ENCODE measurements around the gene GORASP1.

The GORASP1 gene

GRCh38 chr3:39149498-39150147 lies 42.2 kb upstream of the GORASP1 start:
- Histone ChIP-seq H3K4ac (ENCODE audit: low read depth in 1 of 2, low read length in 2 of 2) (peak overlapping the region in 1 of 2 experiments; percentile 60), H2AFZ (ENCODE audit: low read depth, low read length) (no peak overlapping the region), H3K18ac (ENCODE audit: low read depth in 1 of 2, low read length in 2 of 2) (peak overlapping the region; percentile 61 to 78), H3K27me3 (ENCODE audit: control insufficient read depth in 1 of 2, insufficient read depth in 1 of 2, low read length in 2 of 2) (no peaks in the 10 kb centered on the region), H3K27ac (ENCODE audit: low read length, poor library complexity, severe bottlenecking) (peak overlapping the region; percentile 98), H3K9me3 (ENCODE audit: control insufficient read depth, low read length) (no peaks in the 10 kb centered on the region), H4K8ac (ENCODE audit: low read length) (peak overlapping the region; percentile 24), H3K36me3 (ENCODE audit: control insufficient read depth in 1 of 2, insufficient read depth in 2 of 2, low read depth in 1 of 2, low read length in 2 of 2) (peaks cover 15 to 18% of the 10 kb centered on the region in 2 experiments), H3K9ac (ENCODE audit: low read length) (no peak overlapping the region), H3K4me1 (ENCODE audit: control insufficient read depth, insufficient read depth, low read depth, low read length) (peaks cover 52% of the 10 kb centered on the region), H4K91ac (ENCODE audit: low read length) (peak overlapping the region; percentile 52), H3K79me1 (replicated peaks; ENCODE audit: low read length, poor library complexity, severe bottlenecking) (peaks cover 2% of the 10 kb centered on the region), H2BK120ac (ENCODE audit: low read depth, low read length) (peak overlapping the region; percentile 57), H3K14ac (ENCODE audit: low read length in 2 of 2) (peak overlapping the region in 1 of 2 experiments; percentile 44), H2BK15ac (ENCODE audit: low read depth, poor library complexity, severe bottlenecking) (peak overlapping the region; percentile 31), H2AK5ac (ENCODE audit: low read length, severe bottlenecking) (peak overlapping the region; percentile 66), H2BK12ac (ENCODE audit: low read length in 2 of 2) (peak overlapping the region; percentile 24 to 75), H2BK5ac (ENCODE audit: low read depth, low read length, poor library complexity, severe bottlenecking) (no peak overlapping the region), H3K4me3 (ENCODE audit: insufficient read depth in 1 of 2, low read depth in 1 of 2, low read length in 2 of 2) (no peak overlapping the region), H3K4me2 (ENCODE audit: low read length, poor library complexity, severe bottlenecking) (peak overlapping the region; percentile 20), H3K23ac (ENCODE audit: low read length in 2 of 2) (peak overlapping the region in 1 of 2 experiments; percentile 15)
- WGBS = 77% methylated on average over 3 of the region's 3 CpGs
- DNase-seq = no peak

- Histone ChIP-seq H3K4me2 (ENCODE audit: low read length, poor library complexity, severe bottlenecking) (no peak overlapping the region), H3K9me3 (ENCODE audit: control insufficient read depth, low read length) (no peaks in the 10 kb centered on the region), H3K4me3 (ENCODE audit: insufficient read depth in 1 of 2, low read depth in 1 of 2, low read length in 2 of 2) (no peak overlapping the region), H3K4ac (ENCODE audit: low read depth in 1 of 2, low read length in 2 of 2) (no peak overlapping the region), H3K14ac (ENCODE audit: low read length in 2 of 2) (no peak overlapping the region), H2BK120ac (ENCODE audit: low read depth, low read length) (no peak overlapping the region), H3K36me3 (ENCODE audit: control insufficient read depth in 1 of 2, insufficient read depth in 2 of 2, low read depth in 1 of 2, low read length in 2 of 2) (peaks cover 21 to 24% of the 10 kb centered on the region in 2 experiments), H4K91ac (ENCODE audit: low read length) (no peak overlapping the region), H3K27me3 (ENCODE audit: control insufficient read depth in 1 of 2, insufficient read depth in 1 of 2, low read length in 2 of 2) (no peaks in the 10 kb centered on the region), H3K23ac (ENCODE audit: low read length in 2 of 2) (no peak overlapping the region), H3K18ac (ENCODE audit: low read depth in 1 of 2, low read length in 2 of 2) (peak overlapping the region in 1 of 2 experiments; percentile 63), H3K9ac (ENCODE audit: low read length) (no peak overlapping the region), H3K79me1 (replicated peaks; ENCODE audit: low read length, poor library complexity, severe bottlenecking) (peaks cover 7% of the 10 kb centered on the region), H2AFZ (ENCODE audit: low read depth, low read length) (no peak overlapping the region), H3K27ac (ENCODE audit: low read length, poor library complexity, severe bottlenecking) (peak overlapping the region; percentile 98), H2AK5ac (ENCODE audit: low read length, severe bottlenecking) (peak overlapping the region; percentile 88), H2BK15ac (ENCODE audit: low read depth, poor library complexity, severe bottlenecking) (no peak overlapping the region), H2BK12ac (ENCODE audit: low read length in 2 of 2) (no peak overlapping the region), H4K8ac (ENCODE audit: low read length) (no peak overlapping the region), H3K4me1 (ENCODE audit: control insufficient read depth, insufficient read depth, low read depth, low read length) (peaks cover 49% of the 10 kb centered on the region), H2BK5ac (ENCODE audit: low read depth, low read length, poor library complexity, severe bottlenecking) (no peak overlapping the region)
- 65% methylated on average over 4 of the region's 4 CpGs for WGBS
- peak; percentile 68 for DNase-seq
Observed at GRCh38 chr3:39149059-39149455, 41.6 kb upstream of the GORASP1 start.

GRCh38 chr3:39148435-39149058 lies 41.1 kb upstream of the GORASP1 start:
- peak overlapping the region; percentile 98 for H3K27ac ChIP-seq (ENCODE audit: low read length, poor library complexity, severe bottlenecking)
- H3K4me1 ChIP-seq (ENCODE audit: control insufficient read depth, insufficient read depth, low read depth, low read length) = peaks cover 47% of the 10 kb centered on the region
- peak overlapping the region; percentile 23 to 92 for H2BK12ac ChIP-seq (ENCODE audit: low read length in 2 of 2)
- no peaks in the 10 kb centered on the region for H3K27me3 ChIP-seq (ENCODE audit: control insufficient read depth in 1 of 2, insufficient read depth in 1 of 2, low read length in 2 of 2)
- H4K8ac ChIP-seq (ENCODE audit: low read length) = peak overlapping the region; percentile 67
- no peak overlapping the region for H3K4me3 ChIP-seq (ENCODE audit: insufficient read depth in 1 of 2, low read depth in 1 of 2, low read length in 2 of 2)
- 22% methylated on average over 7 of the region's 9 CpGs for WGBS
- peak overlapping the region; percentile 89 for H4K91ac ChIP-seq (ENCODE audit: low read length)
- peak overlapping the region; percentile 88 for H2AK5ac ChIP-seq (ENCODE audit: low read length, severe bottlenecking)
- H3K36me3 ChIP-seq (ENCODE audit: control insufficient read depth in 1 of 2, insufficient read depth in 2 of 2, low read depth in 1 of 2, low read length in 2 of 2) = peaks cover 26 to 29% of the 10 kb centered on the region in 2 experiments
- H3K23ac ChIP-seq (ENCODE audit: low read length in 2 of 2) = peak overlapping the region in 1 of 2 experiments; percentile 16
- peak overlapping the region; percentile 53 for H3K4me2 ChIP-seq (ENCODE audit: low read length, poor library complexity, severe bottlenecking)
- peak overlapping the region; percentile 72 to 85 for H3K18ac ChIP-seq (ENCODE audit: low read depth in 1 of 2, low read length in 2 of 2)
- H2AFZ ChIP-seq (ENCODE audit: low read depth, low read length) = no peak overlapping the region
- H3K9me3 ChIP-seq (ENCODE audit: control insufficient read depth, low read length) = no peaks in the 10 kb centered on the region
- peak overlapping the region; percentile 68 for H3K9ac ChIP-seq (ENCODE audit: low read length)
- H3K14ac ChIP-seq (ENCODE audit: low read length in 2 of 2) = peak overlapping the region in 1 of 2 experiments; percentile 9
- H2BK5ac ChIP-seq (ENCODE audit: low read depth, low read length, poor library complexity, severe bottlenecking) = peak overlapping the region; percentile 54
- peak overlapping the region; percentile 48 for H2BK15ac ChIP-seq (ENCODE audit: low read depth, poor library complexity, severe bottlenecking)
- H3K4ac ChIP-seq (ENCODE audit: low read depth in 1 of 2, low read length in 2 of 2) = peak overlapping the region; percentile 64 to 88
- peak; percentile 70 for DNase-seq
- peaks cover 9% of the 10 kb centered on the region for H3K79me1 ChIP-seq (replicated peaks; ENCODE audit: low read length, poor library complexity, severe bottlenecking)
- H2BK120ac ChIP-seq (ENCODE audit: low read depth, low read length) = peak overlapping the region; percentile 93
